C1 segment of cervical spinal cord (tissue), 14 donors: ENCODE measurements around the gene ZBTB11.
"Not testable (repeated sequence)": the region's sequence is repeated elsewhere in the genome, so short reads cannot be mapped to it uniquely, and the experiment has no call there.

Experiments
- DNase-seq, 14 donors: peaks; one replicate each; lab custom pipeline; 2025; lab: John Stamatoyannopoulos, UW

ZBTB11 gene, protein sequence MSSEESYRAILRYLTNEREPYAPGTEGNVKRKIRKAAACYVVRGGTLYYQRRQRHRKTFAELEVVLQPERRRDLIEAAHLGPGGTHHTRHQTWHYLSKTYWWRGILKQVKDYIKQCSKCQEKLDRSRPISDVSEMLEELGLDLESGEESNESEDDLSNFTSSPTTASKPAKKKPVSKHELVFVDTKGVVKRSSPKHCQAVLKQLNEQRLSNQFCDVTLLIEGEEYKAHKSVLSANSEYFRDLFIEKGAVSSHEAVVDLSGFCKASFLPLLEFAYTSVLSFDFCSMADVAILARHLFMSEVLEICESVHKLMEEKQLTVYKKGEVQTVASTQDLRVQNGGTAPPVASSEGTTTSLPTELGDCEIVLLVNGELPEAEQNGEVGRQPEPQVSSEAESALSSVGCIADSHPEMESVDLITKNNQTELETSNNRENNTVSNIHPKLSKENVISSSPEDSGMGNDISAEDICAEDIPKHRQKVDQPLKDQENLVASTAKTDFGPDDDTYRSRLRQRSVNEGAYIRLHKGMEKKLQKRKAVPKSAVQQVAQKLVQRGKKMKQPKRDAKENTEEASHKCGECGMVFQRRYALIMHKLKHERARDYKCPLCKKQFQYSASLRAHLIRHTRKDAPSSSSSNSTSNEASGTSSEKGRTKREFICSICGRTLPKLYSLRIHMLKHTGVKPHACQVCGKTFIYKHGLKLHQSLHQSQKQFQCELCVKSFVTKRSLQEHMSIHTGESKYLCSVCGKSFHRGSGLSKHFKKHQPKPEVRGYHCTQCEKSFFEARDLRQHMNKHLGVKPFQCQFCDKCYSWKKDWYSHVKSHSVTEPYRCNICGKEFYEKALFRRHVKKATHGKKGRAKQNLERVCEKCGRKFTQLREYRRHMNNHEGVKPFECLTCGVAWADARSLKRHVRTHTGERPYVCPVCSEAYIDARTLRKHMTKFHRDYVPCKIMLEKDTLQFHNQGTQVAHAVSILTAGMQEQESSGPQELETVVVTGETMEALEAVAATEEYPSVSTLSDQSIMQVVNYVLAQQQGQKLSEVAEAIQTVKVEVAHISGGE

DNA sequence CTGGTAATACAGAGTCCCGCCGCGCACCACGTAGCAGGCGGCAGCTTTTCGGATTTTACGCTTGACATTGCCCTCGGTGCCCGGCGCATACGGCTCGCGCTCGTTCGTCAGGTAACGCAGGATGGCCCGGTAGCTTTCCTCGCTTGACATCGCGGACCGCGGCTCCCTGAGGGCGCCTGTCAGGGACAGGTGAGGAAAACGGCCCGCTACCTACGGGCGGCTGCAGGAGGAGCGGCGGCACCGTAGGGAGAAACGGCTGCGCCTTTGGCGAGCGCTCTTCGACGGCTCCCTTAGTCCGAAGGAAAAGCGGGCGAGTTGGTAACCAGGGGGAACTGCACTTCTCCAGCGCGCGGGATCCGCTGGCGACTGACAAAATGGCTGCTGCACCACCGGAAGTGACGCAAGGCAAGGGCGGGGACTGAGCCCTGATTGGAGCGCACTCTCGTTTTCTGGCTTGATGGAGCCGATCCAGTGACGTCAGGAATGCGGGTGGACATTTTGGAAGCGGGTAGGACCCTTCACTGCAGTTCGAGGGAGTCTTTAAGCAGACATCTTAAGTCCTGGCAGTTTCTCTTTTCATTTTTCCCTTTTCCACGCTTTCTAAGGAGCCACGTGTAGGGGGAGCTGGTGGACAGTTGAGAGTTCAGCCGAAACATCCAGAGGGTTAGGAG, at the start of gene ZBTB11:
ZBTB11 (minus strand) TSS at position 368 of the 671 bp plus-strand sequence; CDS start at position 150, 218 bp downstream.
- no peak for DNase-seq

DNA sequence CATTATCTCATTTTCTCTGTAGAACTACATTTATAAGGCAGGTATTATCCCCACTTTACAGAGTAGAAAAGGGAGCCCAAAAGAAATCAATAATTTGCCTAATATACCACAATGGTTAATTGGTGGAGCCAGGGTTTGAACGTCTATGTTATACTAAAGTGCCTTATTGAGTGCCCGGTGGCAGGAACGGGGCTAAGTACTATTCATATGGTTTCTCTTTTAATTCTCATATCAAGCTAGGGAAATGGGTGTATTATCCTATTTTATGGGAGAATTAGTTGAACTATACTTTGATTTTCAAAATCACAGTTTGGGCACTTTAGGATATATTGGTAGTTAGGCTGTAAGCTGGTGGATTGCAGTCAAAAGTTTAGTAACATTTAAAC, 49.0 kb upstream of the ZBTB11 start:
- no peak for DNase-seq

DNA sequence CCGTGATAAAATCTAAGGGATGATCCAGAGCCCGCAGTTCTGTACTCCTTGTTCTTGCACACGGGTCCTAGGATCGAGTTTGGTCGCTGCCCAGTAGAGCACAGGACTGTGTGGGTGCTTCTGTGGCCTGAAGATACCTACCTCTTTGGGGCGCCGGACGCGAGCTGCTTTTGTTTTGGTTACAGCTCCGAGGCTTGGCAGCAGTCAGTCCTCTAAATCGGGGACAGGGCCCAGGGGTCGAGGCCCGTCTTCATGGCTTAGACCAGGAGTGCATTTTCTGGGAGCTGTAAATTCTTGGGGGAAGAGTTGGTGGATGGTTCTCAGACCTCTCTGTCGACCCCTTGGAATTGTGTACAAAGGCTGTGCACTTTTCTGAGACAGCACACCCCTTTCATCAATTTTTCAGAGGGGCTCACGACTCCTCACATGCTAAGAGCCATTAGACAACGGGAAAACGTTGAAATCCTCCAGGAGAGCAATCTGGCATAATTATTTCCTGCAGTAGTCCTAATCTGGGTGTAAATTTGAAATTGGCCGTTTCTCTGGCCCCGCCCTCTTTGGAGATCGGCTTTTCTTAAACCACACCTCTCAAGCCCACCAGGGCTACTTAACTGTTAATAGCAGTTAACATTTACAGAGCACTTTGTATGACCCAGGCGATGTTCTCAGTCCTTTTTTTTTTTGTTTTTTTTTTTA, 48.4 kb upstream of the ZBTB11 start:
- DNase-seq = peak in 6 of 14 donors; percentile 42 to 77 (median 66)

DNA sequence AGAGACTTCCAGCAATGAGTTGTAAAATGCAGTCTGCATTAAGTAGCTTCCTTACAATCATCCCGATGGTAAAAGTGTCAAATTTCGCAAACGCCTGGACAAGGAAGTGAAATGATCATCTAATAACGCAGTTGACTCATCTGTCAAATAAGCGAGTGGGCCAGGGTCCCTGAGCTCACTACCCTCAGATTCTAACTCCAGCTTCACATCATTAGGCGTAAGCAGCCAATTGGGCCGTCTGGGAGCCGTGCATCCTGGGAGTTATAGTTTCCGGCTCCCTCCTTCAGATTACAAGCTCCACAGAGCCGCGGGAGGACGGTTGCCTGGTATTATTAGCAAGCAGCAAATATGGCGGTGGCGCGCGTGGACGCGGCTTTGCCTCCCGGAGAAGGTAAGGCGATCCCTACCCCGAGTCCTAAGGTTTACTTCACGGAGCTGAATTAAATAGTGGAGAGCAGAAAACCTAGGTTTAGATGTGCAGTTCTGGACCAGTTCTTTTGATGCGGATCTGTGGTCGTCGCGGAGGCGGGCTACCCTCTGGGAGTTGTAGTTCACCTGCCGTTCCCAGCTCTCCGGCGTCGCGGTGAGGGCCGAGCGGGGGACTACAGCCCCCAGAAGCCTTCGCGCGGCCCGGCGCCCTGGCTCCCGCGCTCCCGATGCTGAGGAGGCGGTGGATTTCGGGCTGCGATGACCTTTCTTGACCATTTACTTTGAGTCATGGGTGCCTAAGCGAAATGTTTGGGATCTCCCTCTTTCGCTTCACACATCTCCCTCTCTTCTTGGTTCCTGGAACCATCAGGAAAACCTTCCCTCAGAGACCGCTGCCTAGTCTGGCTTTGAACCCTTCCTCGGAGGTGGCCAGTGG, 47.6 kb upstream of the ZBTB11 start, which contains the start of gene CEP97:
CEP97 (plus strand) TSS at position 286 of the 865 bp plus-strand sequence; CDS start at position 349, 63 bp downstream.
- peak; percentile 79 to 99 (median 97) for DNase-seq

DNA sequence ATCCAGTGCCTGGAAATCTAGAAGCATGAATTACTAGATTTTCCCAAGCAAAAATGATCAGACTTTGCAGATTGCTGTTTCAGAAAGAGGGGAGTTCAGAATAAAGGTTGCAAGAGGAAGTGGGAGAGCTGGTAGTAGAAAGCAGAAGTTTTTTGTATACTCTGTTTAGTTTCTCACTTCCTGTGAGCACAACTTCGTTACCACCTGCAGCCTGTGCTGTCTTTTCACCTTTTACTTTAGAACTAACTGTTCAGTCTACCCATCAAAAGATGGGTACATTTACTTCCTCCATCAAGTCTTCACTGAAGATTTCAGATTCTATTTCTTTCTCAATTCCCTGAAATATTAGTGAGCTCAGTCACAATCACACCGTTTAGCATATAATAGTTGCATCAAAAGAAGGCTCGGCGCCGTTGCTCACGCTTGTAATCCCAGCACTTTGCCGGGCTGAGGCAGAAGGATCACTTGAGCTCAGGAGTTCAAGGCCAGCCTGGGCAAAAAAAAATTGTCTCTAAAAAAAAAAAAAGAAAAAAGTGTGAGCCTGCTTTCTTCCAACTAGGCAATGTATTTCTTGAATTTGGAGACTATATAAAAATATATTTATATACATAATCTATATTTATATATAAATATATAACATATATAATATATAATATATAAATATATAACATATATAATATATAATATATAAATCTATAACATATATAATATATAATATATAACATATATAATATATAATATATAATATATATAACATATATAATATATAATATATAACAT, 45.7 kb upstream of the ZBTB11 start:
- no peak for DNase-seq

DNA sequence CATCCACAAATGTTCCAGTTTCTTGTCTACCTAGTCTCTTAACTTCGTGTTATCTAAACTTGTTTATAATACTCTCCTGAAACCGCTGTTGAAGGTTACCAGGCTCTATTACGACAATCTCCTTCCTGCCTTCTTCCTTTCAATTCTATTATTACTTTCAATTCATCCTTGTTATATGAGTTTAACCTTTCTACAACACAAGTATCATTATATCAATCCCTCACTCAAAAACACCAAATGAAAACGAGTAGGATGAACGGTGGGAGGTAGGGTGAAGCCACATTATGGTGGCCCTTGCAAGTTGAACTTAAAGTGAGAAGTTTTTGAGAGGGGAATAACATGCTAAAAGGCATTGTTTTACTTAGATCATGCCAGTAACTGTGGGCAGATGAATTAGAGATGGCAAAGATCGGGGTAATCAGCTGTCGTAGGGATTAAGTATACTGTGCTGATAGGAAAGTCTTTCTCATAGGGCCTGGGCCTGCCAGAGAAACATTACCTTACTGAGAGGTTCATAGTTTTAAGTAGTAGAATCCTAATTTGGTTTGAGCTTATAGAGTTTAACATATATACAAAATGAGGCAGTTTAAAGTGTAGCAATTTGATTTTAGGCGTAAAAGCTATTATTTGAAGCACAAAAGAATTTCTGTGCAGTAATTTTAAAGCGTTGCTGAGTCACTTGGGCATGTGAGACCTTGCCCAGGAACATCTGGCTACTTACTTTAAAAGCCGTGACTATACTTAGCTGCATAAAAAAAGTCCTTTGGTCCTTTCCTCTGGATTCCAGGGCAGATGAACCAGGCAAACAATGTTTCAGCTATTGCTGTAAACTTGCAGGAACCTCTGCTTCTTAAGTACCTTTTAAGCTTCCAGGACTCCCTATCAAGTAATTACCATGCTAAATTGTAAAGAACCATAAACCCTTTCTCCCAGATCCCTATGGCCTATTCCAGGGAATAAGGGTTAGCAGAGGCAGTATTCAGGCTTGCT, 44.2 kb upstream of the ZBTB11 start:
- no peak for DNase-seq

DNA sequence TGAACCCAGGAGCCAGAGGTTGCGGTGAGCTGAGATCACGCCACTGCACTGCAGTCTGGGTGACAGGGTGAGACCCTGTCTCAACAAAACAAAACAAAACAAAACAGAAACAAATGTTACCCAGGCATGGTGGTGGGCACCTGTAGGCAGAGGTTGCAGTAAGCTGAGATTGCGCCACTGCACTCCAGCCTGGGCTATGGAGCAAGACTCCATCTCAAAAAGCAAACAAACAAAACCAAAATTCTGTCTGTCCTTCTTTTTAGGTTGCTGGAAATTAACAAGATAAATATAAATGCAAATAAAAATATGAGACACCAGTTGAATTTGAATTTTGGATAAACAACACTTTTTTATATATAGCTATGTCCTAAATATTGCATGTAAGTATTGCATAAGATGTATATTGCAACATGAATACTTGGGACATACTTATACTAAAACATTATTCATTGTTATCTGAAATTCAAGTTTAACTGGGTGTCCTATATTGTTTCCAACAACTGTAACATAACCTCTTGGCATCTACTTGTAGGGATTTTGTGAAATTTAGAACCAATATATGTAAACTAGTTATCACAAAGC, 42.8 kb upstream of the ZBTB11 start:
- DNase-seq = no peak

DNA sequence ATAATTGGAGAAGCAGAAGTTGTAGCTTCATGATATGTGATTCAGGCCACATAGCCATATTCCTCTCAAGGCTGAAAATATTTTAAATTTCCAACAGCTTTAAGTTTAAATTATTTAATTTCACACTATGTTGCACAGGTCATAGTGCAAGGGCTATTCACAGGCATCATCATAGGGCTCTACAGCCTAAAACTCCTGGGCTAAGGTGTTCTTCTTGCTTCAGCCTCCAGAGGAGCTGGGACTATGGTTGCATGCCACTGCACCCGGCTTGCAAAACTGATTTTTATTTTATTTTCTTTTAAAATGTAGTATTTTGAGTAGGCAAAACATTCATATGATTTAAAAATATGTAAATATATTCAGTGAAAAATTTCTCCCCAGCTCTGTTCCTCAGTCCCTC, 41.5 kb upstream of the ZBTB11 start:
- DNase-seq = no peak

DNA sequence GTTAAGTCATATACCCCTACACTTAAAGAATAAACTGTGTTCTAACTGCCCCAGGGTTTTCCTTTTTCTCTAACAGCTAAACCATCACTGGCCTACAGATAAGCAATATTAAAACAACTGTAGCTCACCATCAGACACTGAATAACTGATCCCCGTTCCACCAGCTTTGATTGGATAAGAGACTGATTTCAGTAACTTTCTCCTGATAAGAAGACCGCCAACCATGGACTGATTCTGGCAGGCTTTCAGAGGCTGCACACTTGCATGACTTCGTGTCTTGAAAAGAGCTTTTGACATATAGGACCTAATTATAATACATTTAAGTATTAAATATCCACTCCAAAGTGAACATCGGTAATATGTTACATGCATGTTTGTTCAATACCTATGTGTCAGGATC, 32.2 kb upstream of the ZBTB11 start:
- no peak for DNase-seq

DNA sequence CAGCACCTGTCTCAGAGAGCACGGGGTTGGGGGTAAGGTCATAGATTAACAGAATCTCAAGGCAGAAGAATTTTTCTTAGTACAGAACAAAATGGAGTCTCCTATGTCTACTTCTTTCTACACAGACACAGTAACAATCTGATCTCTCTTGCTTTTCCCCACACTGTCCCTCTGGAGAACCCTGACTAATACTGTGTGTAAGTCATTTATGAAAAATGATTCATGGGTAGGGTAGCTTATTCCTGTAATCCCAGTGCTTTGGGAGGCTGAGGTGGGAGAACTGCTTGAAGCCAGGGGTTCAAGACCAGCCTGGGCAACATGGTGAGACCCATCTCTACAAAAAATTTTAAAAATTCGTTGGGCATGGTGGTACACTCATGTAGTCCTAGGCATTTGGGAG, 27.7 kb upstream of the ZBTB11 start:
- not testable (repeated sequence) for DNase-seq

DNA sequence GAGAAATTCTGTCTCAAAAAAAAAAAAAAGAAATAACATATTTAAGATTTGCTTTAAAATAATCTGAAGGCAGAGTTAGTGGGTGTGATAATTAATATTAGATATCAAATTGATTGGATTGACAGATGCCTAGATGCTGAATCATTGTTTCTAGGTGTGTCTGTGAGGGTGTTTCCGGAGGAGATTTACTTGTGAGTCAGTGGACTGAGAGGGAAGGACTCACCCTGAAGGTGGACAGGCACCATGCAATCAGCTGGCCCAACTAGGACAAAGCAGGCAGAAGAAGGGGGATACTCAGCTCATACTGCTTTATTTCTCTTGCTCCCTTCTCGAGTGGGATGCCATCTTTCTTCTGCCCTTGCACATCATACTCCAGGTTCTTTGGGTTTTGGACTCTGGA, 26.2 kb upstream of the ZBTB11 start:
- no peak for DNase-seq

DNA sequence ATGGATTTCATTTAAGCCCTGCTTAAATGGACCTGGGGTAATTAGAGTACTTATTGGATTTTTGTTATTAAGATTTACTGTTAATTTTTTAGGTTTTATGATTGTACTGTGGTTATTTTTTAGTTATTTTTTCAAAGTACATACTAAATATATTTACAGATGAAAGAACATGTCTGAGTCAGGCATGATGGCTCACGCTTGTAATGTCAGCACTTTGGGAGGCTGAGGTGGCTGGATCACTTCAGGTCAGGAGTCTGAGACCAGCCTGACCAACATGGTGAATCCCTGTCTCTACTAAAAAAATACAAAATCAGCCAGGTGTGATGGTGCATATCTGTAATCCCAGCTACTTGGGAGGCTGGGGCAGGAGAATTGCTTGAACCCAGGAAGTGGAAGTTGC, 25.8 kb upstream of the ZBTB11 start:
- DNase-seq = no peak

DNA sequence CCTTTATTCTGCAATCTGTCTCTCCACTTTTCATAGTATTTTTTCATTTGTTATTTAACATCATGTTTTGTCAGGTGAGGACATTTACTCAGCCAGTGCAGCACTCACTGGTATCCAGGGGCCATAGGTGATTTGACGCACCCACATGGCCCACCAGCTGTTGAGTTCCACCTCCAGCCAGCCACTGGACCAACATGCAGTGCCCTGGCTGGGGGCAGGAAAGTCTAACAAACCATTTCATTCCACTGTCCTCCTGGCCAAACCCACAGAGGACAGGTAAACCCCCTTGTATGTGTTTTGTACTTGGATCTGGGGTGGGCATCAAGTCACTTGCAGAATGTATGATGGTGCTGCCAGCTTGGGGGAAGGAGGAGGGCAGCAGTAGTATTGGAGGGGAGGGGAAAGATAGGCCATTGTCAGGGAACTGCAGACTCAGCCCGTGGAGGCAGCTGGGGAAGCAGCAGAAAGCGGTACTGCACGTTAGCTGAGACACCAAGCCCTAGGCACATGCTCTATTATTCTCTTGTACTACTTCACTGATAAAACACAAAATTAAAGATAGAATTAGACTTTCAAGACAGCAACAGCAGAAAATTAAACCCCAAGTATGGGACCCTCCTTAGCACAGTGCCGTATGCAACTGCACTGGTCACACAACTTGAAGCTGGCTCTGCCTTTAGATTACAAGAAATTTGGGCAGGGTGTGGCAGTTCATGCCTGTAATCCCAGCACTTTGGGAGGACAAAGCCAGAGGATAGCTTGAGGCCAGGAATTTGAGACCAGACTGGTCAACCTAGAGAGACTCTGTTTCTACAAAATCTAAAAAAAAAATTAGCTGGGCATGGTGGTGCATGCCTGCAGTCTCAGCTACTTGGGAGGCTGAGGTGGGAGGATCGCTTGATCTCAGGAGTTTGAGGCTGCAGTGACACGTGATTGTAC, 25.0 kb upstream of the ZBTB11 start:
- no peak for DNase-seq

DNA sequence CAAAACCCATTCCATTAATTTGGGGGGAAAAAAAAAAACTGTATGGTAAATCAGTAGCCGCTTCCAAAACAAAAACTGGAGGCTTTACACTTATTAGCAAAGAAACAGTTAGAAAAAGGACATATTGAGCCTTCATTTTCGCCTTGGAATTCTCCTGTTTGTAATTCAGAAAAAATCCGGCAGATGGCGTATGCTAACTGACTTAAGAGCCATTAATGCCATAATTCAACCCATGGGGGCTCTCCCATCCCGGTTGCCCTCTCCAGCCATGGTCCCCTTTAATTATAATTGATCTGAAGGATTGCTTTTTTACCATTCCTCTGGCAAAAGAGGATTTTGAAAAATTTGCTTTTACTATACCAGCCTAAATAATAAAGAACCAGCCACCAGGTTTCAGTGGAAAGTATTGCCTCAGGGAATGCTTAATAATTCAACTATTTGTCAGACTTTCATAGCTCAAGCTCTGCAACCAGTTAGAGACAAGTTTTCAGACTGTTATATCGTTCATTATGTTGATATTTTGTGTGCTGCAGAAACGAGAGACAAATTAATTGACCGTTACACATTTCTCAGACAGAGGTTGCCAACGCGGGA, 18.9 kb upstream of the ZBTB11 start:
- DNase-seq = no peak

DNA sequence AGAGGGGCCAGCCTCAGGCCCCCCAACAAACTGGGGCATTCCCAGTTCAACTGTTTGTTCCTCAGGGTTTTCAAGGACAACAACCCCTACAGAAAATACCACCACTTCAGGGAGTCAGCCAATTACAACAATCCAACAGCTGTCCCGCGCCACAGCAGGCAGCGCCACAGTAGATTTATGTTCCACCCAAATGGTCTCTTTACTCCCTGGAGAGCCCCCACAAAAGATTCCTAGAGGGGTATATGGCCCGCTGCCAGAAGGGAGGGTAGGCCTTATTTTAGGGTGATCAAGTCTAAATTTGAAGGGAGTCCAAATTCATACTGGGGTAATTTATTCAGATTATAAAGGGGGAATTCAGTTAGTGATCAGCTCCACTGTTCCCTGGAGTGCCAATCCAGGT, 17.9 kb upstream of the ZBTB11 start:
- not testable (repeated sequence) for DNase-seq

DNA sequence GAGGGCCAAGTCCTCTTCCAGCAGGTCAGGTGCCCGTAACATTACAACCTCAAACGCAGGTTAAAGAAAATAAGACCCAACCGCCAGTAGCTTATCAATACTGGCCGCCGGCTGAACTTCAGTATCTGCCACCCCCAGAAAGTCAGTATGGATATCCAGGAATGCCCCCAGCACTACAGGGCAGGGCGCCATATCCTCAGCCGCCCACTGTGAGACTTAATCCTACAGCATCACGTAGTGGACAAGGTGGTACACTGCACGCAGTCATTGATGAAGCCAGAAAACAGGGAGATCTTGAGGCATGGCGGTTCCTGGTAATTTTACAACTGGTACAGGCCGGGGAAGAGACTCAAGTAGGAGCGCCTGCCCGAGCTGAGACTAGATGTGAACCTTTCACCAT, 16.6 kb upstream of the ZBTB11 start:
- DNase-seq = not testable (repeated sequence)
